ENCODE measurements around the gene MYBPC2.
A peak's percentile ranks its signal among the peaks of the same experiment; 100 is the strongest.

The MYBPC2 gene

GRCh38 chr19:50458396-50459066, 25.8 kb downstream of the MYBPC2 start:
- Histone ChIP-seq H3K36me3 (ENCODE audit: control insufficient read depth in 2 of 2, insufficient read depth in 1 of 2, low read length in 2 of 2) (no peaks in the 10 kb centered on the region), H3K27ac (ENCODE audit: extremely low read depth, low read depth, low read length) (no peak overlapping the region), H3K4me1 (ENCODE audit: control insufficient read depth, insufficient read depth, low read length) (no peaks in the 10 kb centered on the region), H3K9me3 (ENCODE audit: control insufficient read depth, insufficient read depth, low read depth, low read length) (no peaks in the 10 kb centered on the region), H3K4me3 (ENCODE audit: low read depth, low read length) (no peak overlapping the region)
- POLR2A ChIA-PET: no interaction called here
- CTCF ChIA-PET: interaction anchor here (0.5 kb wide), 1 partner anchor 754 kb away, joined by 3 read pairs; no protein-coding TSS in a partner anchor
- no peak for TF ChIP-seq ZBTB21 (tag by site-specific recombination; IDR thresholded peaks at IDR 0.05)
- no peak for TF ChIP-seq REPIN1 (tag by site-specific recombination; IDR thresholded peaks at IDR 0.05; ENCODE audit: low read depth)
- TF ChIP-seq ZNF112 (tag by site-specific recombination; IDR thresholded peaks at IDR 0.05): no peak
- TF ChIP-seq SETDB1 (IDR thresholded peaks at IDR 0.05; ENCODE audit: insufficient read length, low read length): no peak
- TF ChIP-seq ZBTB49 (tag by site-specific recombination; IDR thresholded peaks at IDR 0.05; ENCODE audit: low read depth): no peak
- no peak for TF ChIP-seq ZNF626 (tag by site-specific recombination; IDR thresholded peaks at IDR 0.05)
- TF ChIP-seq OSR2 (tag by site-specific recombination; IDR thresholded peaks at IDR 0.05): no peak
- TF ChIP-seq ZSCAN30 (tag by site-specific recombination; IDR thresholded peaks at IDR 0.05): no peak
- no peak for TF ChIP-seq ZNF266 (tag by site-specific recombination; IDR thresholded peaks at IDR 0.05; ENCODE audit: low read depth)
- no peak for TF ChIP-seq IKZF3 (tag by site-specific recombination; IDR thresholded peaks at IDR 0.05)
- no peak for TF ChIP-seq ZNF654 (tag by site-specific recombination; IDR thresholded peaks at IDR 0.05; ENCODE audit: low read depth)
- TF ChIP-seq ZNF341 (tag by site-specific recombination; IDR thresholded peaks at IDR 0.05; ENCODE audit: low read depth): no peak
- no peak for TF ChIP-seq ZNF561 (tag by site-specific recombination; IDR thresholded peaks at IDR 0.05; ENCODE audit: borderline replicate concordance)
- no peak for TF ChIP-seq ZNF140 (tag by site-specific recombination; IDR thresholded peaks at IDR 0.05)
- TF ChIP-seq YY2 (tag by site-specific recombination; IDR thresholded peaks at IDR 0.05): no peak
- TF ChIP-seq ZNF76 (tag by site-specific recombination; IDR thresholded peaks at IDR 0.05; ENCODE audit: borderline replicate concordance, low read depth): no peak

GRCh38 chr19:50459067-50459456, 26.4 kb downstream of the MYBPC2 start:
- Histone ChIP-seq H3K9me3 (ENCODE audit: control insufficient read depth, insufficient read depth, low read depth, low read length) (no peaks in the 10 kb centered on the region), H3K4me1 (ENCODE audit: control insufficient read depth, insufficient read depth, low read length) (no peaks in the 10 kb centered on the region), H3K4me3 (ENCODE audit: low read depth, low read length) (no peak overlapping the region), H3K27ac (ENCODE audit: extremely low read depth, low read depth, low read length) (no peak overlapping the region), H3K36me3 (ENCODE audit: control insufficient read depth in 2 of 2, insufficient read depth in 1 of 2, low read length in 2 of 2) (no peaks in the 10 kb centered on the region)
- ChIA-PET POLR2A (no interaction called here), CTCF (no interaction called here)
- TF ChIP-seq KLF1 (tag by site-specific recombination; IDR thresholded peaks at IDR 0.05): 0 out of 2 replicates have a peak, but pooled peaks have one; percentile 12
- no peak for TF ChIP-seq ZFP37 (tag by site-specific recombination; IDR thresholded peaks at IDR 0.05)
- no peak for TF ChIP-seq TCF7L2 (IDR thresholded peaks at IDR 0.05; ENCODE audit: borderline replicate concordance, low read depth, low read length)

GRCh38 chr19:50459638-50460037, 26.9 kb downstream of the MYBPC2 start:
- Histone ChIP-seq H3K4me1 (ENCODE audit: control insufficient read depth, insufficient read depth, low read length) (no peaks in the 10 kb centered on the region), H3K27ac (ENCODE audit: extremely low read depth, low read depth, low read length) (no peak overlapping the region), H3K9me3 (ENCODE audit: control insufficient read depth, insufficient read depth, low read depth, low read length) (no peaks in the 10 kb centered on the region), H3K36me3 (ENCODE audit: control insufficient read depth in 2 of 2, insufficient read depth in 1 of 2, low read length in 2 of 2) (no peaks in the 10 kb centered on the region), H3K4me3 (ENCODE audit: low read depth, low read length) (no peak overlapping the region)
- TF ChIP-seq ZNF398 (tag by site-specific recombination; IDR thresholded peaks at IDR 0.05) (peak; percentile 34; the same call in 1 of the 2 replicates), ZBTB10 (tag by site-specific recombination; IDR thresholded peaks at IDR 0.05) (0 out of 2 replicates have a peak, but pooled peaks have one; percentile 20), ZNF639 (tag by site-specific recombination; IDR thresholded peaks at IDR 0.05) (no peak), YY1 (tag by site-specific recombination; IDR thresholded peaks at IDR 0.05) (no peak), GFI1B (tag by site-specific recombination; IDR thresholded peaks at IDR 0.05) (no peak)
- ChIA-PET CTCF (interaction anchor here (0.6 to 4.7 kb wide), 9 partner anchors 13 to 108 kb away, joined by 3 to 99 read pairs (median 11); partner anchors contain the start of gene NR1H2), POLR2A (interaction anchor here (1.0 kb wide), 1 partner anchor 102 kb away, joined by 4 read pairs; no protein-coding TSS in a partner anchor)
